Measurements from ENCODE around the gene GFRA4.

The GFRA4 gene, protein sequence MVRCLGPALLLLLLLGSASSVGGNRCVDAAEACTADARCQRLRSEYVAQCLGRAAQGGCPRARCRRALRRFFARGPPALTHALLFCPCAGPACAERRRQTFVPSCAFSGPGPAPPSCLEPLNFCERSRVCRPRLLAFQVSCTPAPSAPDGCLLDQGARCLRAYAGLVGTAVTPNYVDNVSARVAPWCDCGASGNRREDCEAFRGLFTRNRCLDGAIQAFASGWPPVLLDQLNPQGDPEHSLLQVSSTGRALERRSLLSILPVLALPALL

DNA sequence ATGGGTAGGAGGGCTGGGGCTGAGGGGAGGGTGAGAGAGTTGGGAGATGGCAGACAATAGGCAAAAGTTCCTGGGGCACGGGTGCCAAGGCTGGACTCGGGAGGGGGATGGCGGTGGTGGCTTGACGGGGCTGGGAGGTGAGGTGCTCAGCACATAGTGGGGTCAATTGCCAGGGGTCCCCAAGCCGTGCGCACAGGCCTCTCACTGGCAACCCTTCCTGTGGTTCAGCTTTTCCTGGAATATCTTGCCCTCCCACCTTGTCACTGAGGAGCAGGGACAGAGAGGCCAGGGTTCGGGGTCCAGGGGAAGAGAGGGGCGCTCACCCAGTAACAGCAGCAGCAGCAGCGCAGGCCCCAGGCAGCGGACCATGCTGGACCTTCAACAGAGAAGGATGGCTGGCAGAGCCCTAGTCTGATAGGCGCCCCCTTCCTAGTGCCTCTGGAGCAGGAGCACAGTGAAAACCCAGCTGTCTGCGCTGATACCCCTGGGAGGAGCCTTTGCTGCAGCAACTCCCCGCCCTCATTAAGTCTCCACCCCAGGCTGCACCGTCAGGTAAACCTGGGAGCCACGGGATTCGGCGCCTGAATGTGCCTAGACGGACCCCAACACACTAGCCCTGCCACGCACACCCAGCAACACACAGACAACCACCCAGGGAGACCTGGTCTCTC is at the start of gene GFRA4:
Gene GFRA4, minus strand, starts transcription at position 369 of the 671 bp plus-strand sequence. Its CDS starts 0 bp downstream, at position 369.
- no peaks in the 10 kb centered on the region for H3K36me3 ChIP-seq (ENCODE audit: insufficient read depth, low read length)
- no peak within 1 kb of the TSS for H3K4me3 ChIP-seq
- no peak within 1 kb of the TSS for H3K27ac ChIP-seq
- no peaks in the 10 kb centered on the region for H3K9me3 ChIP-seq (ENCODE audit: low read depth, low read length)
- no peak within 1 kb of the TSS for H3K9ac ChIP-seq (ENCODE audit: insufficient read length)
- TF ChIP-seq EZH2 (IDR thresholded peaks at IDR 0.05) (no peak), POLR2AphosphoS5 (IDR thresholded peaks at IDR 0.05; ENCODE audit: borderline replicate concordance, low read depth, low read length) (no peak), FOXP2 (optimal IDR thresholded peaks at IDR 0.05; ENCODE audit: control extremely low read depth, extremely low read length, insufficient read depth) (no peak)
- no peak for DNase-seq (ENCODE audit: low read depth, low spot score)

DNA sequence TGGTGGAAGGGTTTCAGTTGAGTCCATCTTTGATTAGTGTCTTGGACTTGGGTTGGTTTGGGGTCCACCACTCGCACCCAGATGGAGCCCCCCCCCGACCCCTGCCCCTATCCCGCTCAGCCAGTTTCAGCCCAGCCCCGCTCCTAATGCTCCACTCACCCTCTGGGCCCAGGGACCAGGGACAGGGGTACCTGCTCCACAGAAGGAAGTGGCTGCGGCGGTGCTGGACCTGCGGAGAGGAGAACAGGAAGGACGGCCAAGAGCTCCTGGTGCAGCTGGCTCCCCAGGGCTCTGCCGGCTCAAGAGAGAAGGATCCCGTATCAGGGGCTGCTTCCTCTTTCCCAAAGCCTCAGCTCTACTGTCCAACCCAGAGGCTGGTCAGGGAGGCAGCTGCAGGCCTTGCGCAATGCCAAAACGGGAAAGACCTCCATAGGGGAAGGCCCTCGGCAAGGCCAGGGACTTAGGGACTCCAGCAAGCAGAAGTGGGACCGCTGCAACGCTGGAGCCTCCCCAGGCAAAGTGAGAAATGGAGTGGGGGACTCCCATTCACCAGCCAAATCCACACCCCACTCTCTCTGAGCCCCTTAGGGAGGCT is 49.2 kb upstream of the GFRA4 start, which contains the start of gene SIGLEC1:
Gene SIGLEC1, minus strand, starts transcription at position 322 of the 595 bp plus-strand sequence. CDS start 5,472 bp downstream, outside the sequence.
- Histone ChIP-seq H3K36me3 (ENCODE audit: insufficient read depth, low read length) (no peaks in the 10 kb centered on the region), H3K4me3 (no peak within 1 kb of the TSS), H3K9me3 (ENCODE audit: low read depth, low read length) (no peaks in the 10 kb centered on the region), H3K9ac (ENCODE audit: insufficient read length) (no peak within 1 kb of the TSS), H3K27ac (no peak within 1 kb of the TSS)
- no peak for TF ChIP-seq FOXP2 (optimal IDR thresholded peaks at IDR 0.05; ENCODE audit: control extremely low read depth, extremely low read length, insufficient read depth)
- TF ChIP-seq POLR2AphosphoS5 (IDR thresholded peaks at IDR 0.05; ENCODE audit: borderline replicate concordance, low read depth, low read length), result no peak
- TF ChIP-seq EZH2 (IDR thresholded peaks at IDR 0.05), result no peak
- no peak for DNase-seq (ENCODE audit: low read depth, low spot score)

DNA sequence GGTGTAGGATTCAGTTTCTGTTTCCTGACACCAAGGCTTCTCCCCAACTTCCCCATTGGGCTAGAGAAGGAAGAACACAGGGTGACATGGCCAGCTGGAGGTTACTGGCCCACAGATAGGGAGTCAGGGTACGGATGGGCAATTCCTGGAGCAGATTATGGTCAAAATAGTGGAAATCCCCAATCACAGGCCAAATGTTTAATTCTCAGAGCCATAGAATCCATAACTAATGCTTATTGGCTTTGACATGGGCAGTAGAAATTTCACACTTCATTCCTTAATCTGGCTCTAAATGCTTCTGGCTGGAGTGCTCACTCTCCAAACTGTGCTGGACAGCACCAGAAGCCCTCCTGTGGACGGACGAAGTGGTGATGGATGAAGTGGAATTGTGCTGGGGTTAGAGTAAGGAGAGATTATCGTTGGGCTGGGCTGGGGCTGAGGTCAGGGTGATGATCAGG is 48.3 kb upstream of the GFRA4 start:
- H3K9me3 ChIP-seq (ENCODE audit: low read depth, low read length), result no peaks in the 10 kb centered on the region
- H3K36me3 ChIP-seq (ENCODE audit: insufficient read depth, low read length), result no peaks in the 10 kb centered on the region
- H3K9ac ChIP-seq (ENCODE audit: insufficient read length), result no peak overlapping the region
- no peak for DNase-seq (ENCODE audit: low read depth, low spot score)
- no peak overlapping the region for H3K27ac ChIP-seq
- no peak overlapping the region for H3K4me3 ChIP-seq
- TF ChIP-seq EZH2 (IDR thresholded peaks at IDR 0.05) (no peak), FOXP2 (optimal IDR thresholded peaks at IDR 0.05; ENCODE audit: control extremely low read depth, extremely low read length, insufficient read depth) (no peak), POLR2AphosphoS5 (IDR thresholded peaks at IDR 0.05; ENCODE audit: borderline replicate concordance, low read depth, low read length) (no peak)

DNA sequence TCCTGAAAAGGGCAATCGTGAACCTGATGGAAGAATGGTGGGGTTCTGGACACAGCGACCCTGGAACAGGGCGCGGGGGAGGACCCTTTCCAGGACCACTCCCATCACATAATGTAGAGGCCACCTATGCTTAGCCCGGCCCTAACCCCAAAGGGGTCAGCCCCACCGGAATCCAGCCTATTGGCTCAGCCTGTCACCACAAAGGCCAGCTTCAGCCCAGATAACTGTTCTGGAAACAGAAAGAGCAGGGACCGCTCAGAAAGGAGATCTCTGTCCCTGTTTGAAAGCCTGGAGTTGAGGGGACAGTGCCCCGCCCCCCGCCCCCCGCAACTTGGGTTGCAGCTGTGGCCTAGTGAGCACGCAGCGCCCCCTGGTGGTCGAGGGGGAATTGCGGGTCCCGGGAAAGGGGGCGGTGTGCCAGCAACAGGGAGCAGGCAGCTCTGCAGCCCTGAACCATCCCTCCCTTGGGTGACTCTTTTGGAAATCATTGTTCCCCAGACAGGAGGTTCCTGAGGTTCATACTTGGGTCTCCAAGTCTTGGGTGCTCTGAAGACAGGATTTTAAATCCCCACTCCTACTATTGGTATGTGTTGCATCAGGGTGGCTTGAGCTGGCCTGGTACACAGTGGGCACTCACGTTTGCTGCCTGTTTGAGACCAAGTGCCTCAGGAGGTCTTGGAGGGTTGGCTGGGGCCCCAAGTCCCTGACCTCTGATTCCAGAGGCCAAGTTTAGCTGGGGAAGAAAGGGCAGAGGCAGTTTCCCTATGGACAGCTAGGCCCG is 47.7 kb upstream of the GFRA4 start:
- H3K9ac ChIP-seq (ENCODE audit: insufficient read length), result no peak overlapping the region
- DNase-seq (ENCODE audit: low read depth, low spot score), result no peak

DNA sequence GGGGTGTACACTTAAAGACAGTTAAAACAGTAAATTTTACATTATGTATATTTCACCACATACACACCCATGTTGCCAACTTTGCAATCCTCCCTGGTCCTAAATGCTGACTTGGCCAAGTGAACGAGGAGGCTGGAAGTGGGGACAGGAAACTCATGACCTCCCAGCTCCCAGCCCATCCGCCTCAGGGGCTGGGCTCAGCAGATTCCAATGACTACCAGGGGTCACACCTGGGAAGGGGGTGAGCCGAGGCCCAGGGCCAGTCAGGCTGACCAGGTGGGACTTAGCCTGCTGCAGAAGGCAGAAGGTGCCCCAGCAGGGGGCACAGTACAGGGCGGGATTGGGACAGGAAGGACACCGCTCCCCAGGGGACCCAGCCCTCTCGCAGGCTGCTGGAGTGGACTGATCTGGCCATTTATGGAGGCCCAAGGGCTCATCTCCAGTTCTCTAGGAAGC is 46.8 kb upstream of the GFRA4 start:
- no peaks in the 10 kb centered on the region for H3K9me3 ChIP-seq (ENCODE audit: low read depth, low read length)
- no peak overlapping the region for H3K9ac ChIP-seq (ENCODE audit: insufficient read length)
- H3K27ac ChIP-seq, result no peak overlapping the region
- no peak overlapping the region for H3K4me3 ChIP-seq
- TF ChIP-seq EZH2 (IDR thresholded peaks at IDR 0.05) (no peak), POLR2AphosphoS5 (IDR thresholded peaks at IDR 0.05; ENCODE audit: borderline replicate concordance, low read depth, low read length) (no peak), FOXP2 (optimal IDR thresholded peaks at IDR 0.05; ENCODE audit: control extremely low read depth, extremely low read length, insufficient read depth) (no peak)
- H3K36me3 ChIP-seq (ENCODE audit: insufficient read depth, low read length), result no peaks in the 10 kb centered on the region
- DNase-seq (ENCODE audit: low read depth, low spot score), result no peak

More for the DNA sequence above, 47.7 kb upstream of the GFRA4 start:
- Histone ChIP-seq H3K9me3 (ENCODE audit: low read depth, low read length) (no peaks in the 10 kb centered on the region), H3K36me3 (ENCODE audit: insufficient read depth, low read length) (no peaks in the 10 kb centered on the region), H3K27ac (no peak overlapping the region), H3K4me3 (no peak overlapping the region)
- TF ChIP-seq FOXP2 (optimal IDR thresholded peaks at IDR 0.05; ENCODE audit: control extremely low read depth, extremely low read length, insufficient read depth) (no peak), POLR2AphosphoS5 (IDR thresholded peaks at IDR 0.05; ENCODE audit: borderline replicate concordance, low read depth, low read length) (no peak), EZH2 (IDR thresholded peaks at IDR 0.05) (no peak)

DNA sequence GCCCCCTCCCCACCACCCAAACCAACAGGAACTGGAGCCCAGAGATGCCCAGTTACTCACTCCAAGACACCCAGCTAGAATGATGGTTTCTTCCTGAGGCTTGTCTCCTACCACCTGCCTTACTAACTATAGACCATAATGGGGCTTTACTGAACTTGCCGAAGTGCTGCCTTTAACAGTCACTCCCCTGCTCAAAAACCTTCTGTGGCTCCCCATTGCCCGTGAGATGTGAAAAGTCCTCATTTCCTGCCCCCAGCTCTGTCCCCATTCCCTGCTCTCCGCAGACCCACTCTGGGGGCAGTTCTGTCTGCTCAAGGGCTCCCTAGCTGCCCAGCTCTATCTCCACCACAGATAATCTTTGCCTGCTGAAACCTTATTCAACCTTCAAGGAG is 44.3 kb upstream of the GFRA4 start:
- TF ChIP-seq EZH2 (IDR thresholded peaks at IDR 0.05) (no peak), POLR2AphosphoS5 (IDR thresholded peaks at IDR 0.05; ENCODE audit: borderline replicate concordance, low read depth, low read length) (no peak), FOXP2 (optimal IDR thresholded peaks at IDR 0.05; ENCODE audit: control extremely low read depth, extremely low read length, insufficient read depth) (no peak)
- no peak for DNase-seq (ENCODE audit: low read depth, low spot score)
- H3K36me3 ChIP-seq (ENCODE audit: insufficient read depth, low read length), result no peaks in the 10 kb centered on the region

DNA sequence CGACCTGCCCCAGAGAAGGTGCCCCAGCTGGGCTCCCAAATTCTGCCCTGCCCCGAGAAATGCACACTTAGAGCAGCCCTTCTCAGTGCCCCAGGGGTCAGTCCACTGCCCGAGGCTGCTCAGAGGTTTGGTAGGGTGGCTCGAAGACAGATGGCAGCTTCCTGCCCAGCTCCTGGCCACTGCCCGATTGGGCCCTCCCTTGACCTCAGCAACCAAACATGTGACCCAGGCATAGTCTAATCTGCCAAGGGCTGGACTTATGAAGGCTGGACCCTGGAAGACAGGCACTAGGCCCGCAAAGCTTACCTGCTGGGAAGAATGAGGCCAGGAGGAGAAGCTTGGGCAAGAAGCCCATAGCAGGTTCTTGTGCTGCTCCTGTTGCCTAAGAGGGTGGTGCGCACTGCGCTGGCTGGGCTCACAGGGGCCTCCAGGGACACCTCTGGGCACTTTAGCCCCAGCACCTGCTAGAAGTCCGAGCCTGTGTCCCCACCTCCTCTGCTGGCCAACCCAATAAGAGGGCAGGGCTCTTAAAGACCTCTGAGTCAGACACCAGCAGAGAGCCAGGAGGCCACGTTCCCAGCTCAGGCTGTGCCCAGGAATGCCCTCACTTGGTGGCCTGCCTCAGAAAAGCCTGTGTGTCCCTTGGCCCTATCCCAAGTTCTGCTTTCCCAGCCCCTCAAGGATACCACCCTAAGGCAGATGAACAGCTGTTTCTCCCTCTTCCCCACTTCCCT is 43.7 kb upstream of the GFRA4 start:
- Histone ChIP-seq H3K36me3 (ENCODE audit: insufficient read depth, low read length) (no peaks in the 10 kb centered on the region), H3K27ac (no peak overlapping the region), H3K9ac (ENCODE audit: insufficient read length) (no peak overlapping the region), H3K4me3 (no peak overlapping the region), H3K9me3 (ENCODE audit: low read depth, low read length) (no peaks in the 10 kb centered on the region)
- no peak for TF ChIP-seq EZH2 (IDR thresholded peaks at IDR 0.05)
- no peak for DNase-seq (ENCODE audit: low read depth, low spot score)

More for the DNA sequence above, 44.3 kb upstream of the GFRA4 start:
- H3K9me3 ChIP-seq (ENCODE audit: low read depth, low read length), result no peaks in the 10 kb centered on the region
- H3K4me3 ChIP-seq, result no peak overlapping the region
- no peak overlapping the region for H3K27ac ChIP-seq
- H3K9ac ChIP-seq (ENCODE audit: insufficient read length), result no peak overlapping the region

Data from SK-N-MC (cell line).